Gastroesophageal sphincter (tissue), 3 donors: ENCODE results near the gene IL13RA2.

Experiments
- EP300 ChIP-seq: sonication (generic); formaldehyde crosslinking; IDR thresholded peaks from one replicate; pipeline ENCODE4 v1.6.1; 2017; ENCODE audit warnings: antibody characterized with exemption, mild to moderate bottlenecking
- POLR2A ChIP-seq, 2 donors: fragments of 450-650 bp; IDR thresholded peaks; one replicate each; pipeline ENCODE4 v1.6.1; 2017; ENCODE audit warnings: antibody characterized with exemption in 2 of 2, mild to moderate bottlenecking in 2 of 2, moderate library complexity in 1 of 2
- POLR2AphosphoS5 ChIP-seq: sonication (generic); formaldehyde crosslinking; IDR thresholded peaks from one replicate; pipeline ENCODE4 v1.6.1; 2017; ENCODE audit warnings: antibody characterized with exemption
- TF ChIP-seq, protein P1 (sequence below), 4 experiments: fragments of 200-600 bp in 2 of 4; fragments of 450-650 bp in 2 of 4; sonication (generic) in 1 of 4; IDR thresholded peaks; one replicate each; pipeline ENCODE4 v1.5.1; 2017 to 2019; ENCODE audit warnings: antibody characterized with exemption in 4 of 4, mild to moderate bottlenecking in 2 of 4, moderate library complexity in 2 of 4

DNA sequence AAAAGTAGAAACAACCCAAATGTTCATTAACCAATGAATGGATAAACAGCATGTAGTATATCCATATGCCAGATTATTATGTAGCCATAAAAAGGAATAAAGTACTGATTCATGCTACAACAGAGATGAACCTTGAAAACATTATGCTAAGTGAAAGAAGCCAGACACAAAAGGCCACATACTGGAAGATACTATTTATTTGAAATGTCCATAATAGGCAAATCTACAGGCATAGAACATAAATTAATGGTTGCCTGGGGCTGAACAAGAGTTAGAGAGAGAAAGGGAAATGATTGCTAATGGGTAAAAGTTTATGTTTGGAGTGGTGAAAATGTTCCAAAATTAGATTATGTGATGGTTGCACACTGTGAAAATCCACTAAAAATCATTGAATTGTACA is 44.4 kb downstream of the IL13RA2 start:
- TF ChIP-seq POLR2A (IDR thresholded peaks at IDR 0.05) (no peak), POLR2AphosphoS5 (no peak), EP300 (no peak)
- TF ChIP-seq, protein P1, sequence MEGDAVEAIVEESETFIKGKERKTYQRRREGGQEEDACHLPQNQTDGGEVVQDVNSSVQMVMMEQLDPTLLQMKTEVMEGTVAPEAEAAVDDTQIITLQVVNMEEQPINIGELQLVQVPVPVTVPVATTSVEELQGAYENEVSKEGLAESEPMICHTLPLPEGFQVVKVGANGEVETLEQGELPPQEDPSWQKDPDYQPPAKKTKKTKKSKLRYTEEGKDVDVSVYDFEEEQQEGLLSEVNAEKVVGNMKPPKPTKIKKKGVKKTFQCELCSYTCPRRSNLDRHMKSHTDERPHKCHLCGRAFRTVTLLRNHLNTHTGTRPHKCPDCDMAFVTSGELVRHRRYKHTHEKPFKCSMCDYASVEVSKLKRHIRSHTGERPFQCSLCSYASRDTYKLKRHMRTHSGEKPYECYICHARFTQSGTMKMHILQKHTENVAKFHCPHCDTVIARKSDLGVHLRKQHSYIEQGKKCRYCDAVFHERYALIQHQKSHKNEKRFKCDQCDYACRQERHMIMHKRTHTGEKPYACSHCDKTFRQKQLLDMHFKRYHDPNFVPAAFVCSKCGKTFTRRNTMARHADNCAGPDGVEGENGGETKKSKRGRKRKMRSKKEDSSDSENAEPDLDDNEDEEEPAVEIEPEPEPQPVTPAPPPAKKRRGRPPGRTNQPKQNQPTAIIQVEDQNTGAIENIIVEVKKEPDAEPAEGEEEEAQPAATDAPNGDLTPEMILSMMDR (IDR thresholded peaks at IDR 0.05), result no peak
